Measurements from ENCODE around the gene ANO8.

DNA sequence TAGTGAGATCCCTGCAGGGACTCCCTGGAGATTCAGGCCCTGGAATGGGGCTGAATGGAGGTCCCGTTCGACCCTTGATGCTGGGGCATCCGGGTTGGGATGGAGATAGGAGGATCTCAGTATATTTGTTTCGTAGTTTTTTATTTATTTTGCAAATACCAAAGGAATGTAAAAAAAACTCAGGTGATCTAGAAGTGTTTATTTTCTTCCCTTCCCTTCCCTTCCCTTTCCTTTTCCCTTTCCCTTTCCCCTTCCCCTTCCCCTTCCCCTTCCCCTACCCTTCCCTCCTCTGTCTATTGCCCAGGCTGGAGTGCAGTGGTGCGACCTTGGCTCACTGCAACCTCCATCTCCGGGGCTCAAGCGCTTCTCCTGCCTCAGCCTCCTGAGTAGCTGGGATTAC is 7.2 kb upstream of the ANO8 start:
- TF ChIP-seq, protein P1, sequence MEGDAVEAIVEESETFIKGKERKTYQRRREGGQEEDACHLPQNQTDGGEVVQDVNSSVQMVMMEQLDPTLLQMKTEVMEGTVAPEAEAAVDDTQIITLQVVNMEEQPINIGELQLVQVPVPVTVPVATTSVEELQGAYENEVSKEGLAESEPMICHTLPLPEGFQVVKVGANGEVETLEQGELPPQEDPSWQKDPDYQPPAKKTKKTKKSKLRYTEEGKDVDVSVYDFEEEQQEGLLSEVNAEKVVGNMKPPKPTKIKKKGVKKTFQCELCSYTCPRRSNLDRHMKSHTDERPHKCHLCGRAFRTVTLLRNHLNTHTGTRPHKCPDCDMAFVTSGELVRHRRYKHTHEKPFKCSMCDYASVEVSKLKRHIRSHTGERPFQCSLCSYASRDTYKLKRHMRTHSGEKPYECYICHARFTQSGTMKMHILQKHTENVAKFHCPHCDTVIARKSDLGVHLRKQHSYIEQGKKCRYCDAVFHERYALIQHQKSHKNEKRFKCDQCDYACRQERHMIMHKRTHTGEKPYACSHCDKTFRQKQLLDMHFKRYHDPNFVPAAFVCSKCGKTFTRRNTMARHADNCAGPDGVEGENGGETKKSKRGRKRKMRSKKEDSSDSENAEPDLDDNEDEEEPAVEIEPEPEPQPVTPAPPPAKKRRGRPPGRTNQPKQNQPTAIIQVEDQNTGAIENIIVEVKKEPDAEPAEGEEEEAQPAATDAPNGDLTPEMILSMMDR (IDR thresholded peaks at IDR 0.05): no peak
- no peak for TF ChIP-seq POLR2A (IDR thresholded peaks at IDR 0.05)

Data from right lobe of liver (tissue), 4 donors.